ENCODE measurements around the gene CDO1. TPM values are rescaled to one million over a fixed set of nuclear protein-coding genes. Genes with fewer than 3 reads are reported as not detected.
A peak's percentile ranks its signal among the peaks of the same experiment; 100 is the strongest.

Gene CDO1
- total RNA-seq, 2 experiments from 2014 or later: not detected

- H3K4me2 ChIP-seq (ENCODE audit: low read length): no peak overlapping the region
- no peaks in the 10 kb centered on the region for H3K36me3 ChIP-seq (ENCODE audit: insufficient read depth, low read length)
- no peaks in the 10 kb centered on the region for H3K4me1 ChIP-seq (ENCODE audit: insufficient read depth, low read length, poor library complexity, severe bottlenecking)
- CTCF ChIA-PET (ENCODE audit: unreplicated experiment): no interaction called here
- no peaks in the 10 kb centered on the region for H3K9me3 ChIP-seq (ENCODE audit: low read length)
- POLR2A ChIA-PET: interaction anchor here (0.6 kb wide), 1 partner anchor 11 kb away, joined by 3 read pairs; no protein-coding TSS in a partner anchor
- no peaks in the 10 kb centered on the region for H3K9me2 ChIP-seq (ENCODE audit: insufficient read depth, low read length)
- DNase-seq (ENCODE audit: low spot score): peak; percentile 1
- intact Hi-C loops (cut with micrococcal nuclease; ENCODE audit: unreplicated experiment): no loop called here
- no peaks in the 10 kb centered on the region for H4K20me1 ChIP-seq (ENCODE audit: insufficient read depth, low read length)
- BruUV-seq (replicated peaks): no TSS peak
- no peak overlapping the region for H3K4me3 ChIP-seq (ENCODE audit: low read depth, low read length, poor library complexity, severe bottlenecking)
- no peaks in the 10 kb centered on the region for H3K79me2 ChIP-seq (ENCODE audit: insufficient read depth, low read depth, low read length)
- no peak overlapping the region for H3K27ac ChIP-seq (ENCODE audit: low read depth, low read length, poor library complexity, severe bottlenecking)
- TF ChIP-seq CTCF (conservative IDR thresholded peaks at IDR 0.05; ENCODE audit: low read length) (peak; percentile 65), EZH2phosphoT487 (IDR thresholded peaks at IDR 0.05; ENCODE audit: borderline replicate concordance, low read depth, low read length) (no peak)
- no peak overlapping the region for H2AFZ ChIP-seq (ENCODE audit: low read length)
Measured at GRCh38 chr5:115770466-115770865, 46.0 kb downstream of the CDO1 start.

GRCh38 chr5:115767424-115767823 is 49.0 kb downstream of the CDO1 start:
- H3K27ac ChIP-seq (ENCODE audit: low read depth, low read length, poor library complexity, severe bottlenecking): no peak overlapping the region
- CTCF ChIA-PET (ENCODE audit: unreplicated experiment): no interaction called here
- no peak overlapping the region for H3K4me2 ChIP-seq (ENCODE audit: low read length)
- no peak for TF ChIP-seq CTCF (conservative IDR thresholded peaks at IDR 0.05; ENCODE audit: low read length)
- TF ChIP-seq EZH2phosphoT487 (IDR thresholded peaks at IDR 0.05; ENCODE audit: borderline replicate concordance, low read depth, low read length): no peak
- H3K9me2 ChIP-seq (ENCODE audit: insufficient read depth, low read length): no peaks in the 10 kb centered on the region
- no peak overlapping the region for H2AFZ ChIP-seq (ENCODE audit: low read length)
- no peak for DNase-seq (ENCODE audit: low spot score)
- H3K36me3 ChIP-seq (ENCODE audit: insufficient read depth, low read length): no peaks in the 10 kb centered on the region
- H3K9me3 ChIP-seq (ENCODE audit: low read length): no peaks in the 10 kb centered on the region
- H3K4me3 ChIP-seq (ENCODE audit: low read depth, low read length, poor library complexity, severe bottlenecking): no peak overlapping the region
- POLR2A ChIA-PET: interaction anchor here (0.6 to 0.7 kb wide), 2 partner anchors 15 to 636 kb away, joined by 3 read pairs; no protein-coding TSS in a partner anchor
- BruUV-seq (replicated peaks): no TSS peak
- H4K20me1 ChIP-seq (ENCODE audit: insufficient read depth, low read length): no peaks in the 10 kb centered on the region
- no peaks in the 10 kb centered on the region for H3K79me2 ChIP-seq (ENCODE audit: insufficient read depth, low read depth, low read length)
- intact Hi-C loops (cut with micrococcal nuclease; ENCODE audit: unreplicated experiment): no loop called here
- no peaks in the 10 kb centered on the region for H3K4me1 ChIP-seq (ENCODE audit: insufficient read depth, low read length, poor library complexity, severe bottlenecking)

- ChIA-PET CTCF (ENCODE audit: unreplicated experiment) (no interaction called here), POLR2A (interaction anchor here (0.6 to 0.7 kb wide), 2 partner anchors 253 to 637 kb away, joined by 3 read pairs; no protein-coding TSS in a partner anchor)
- H3K9me2 ChIP-seq (ENCODE audit: insufficient read depth, low read length): no peaks in the 10 kb centered on the region
Measured at GRCh38 chr5:115766608-115767007, 49.9 kb downstream of the CDO1 start.

More at GRCh38 chr5:115766608-115767007, 49.9 kb downstream of the CDO1 start:
- BruUV-seq (replicated peaks): no TSS peak
- Histone ChIP-seq H3K27ac (ENCODE audit: low read depth, low read length, poor library complexity, severe bottlenecking) (no peak overlapping the region), H4K20me1 (ENCODE audit: insufficient read depth, low read length) (no peaks in the 10 kb centered on the region), H3K36me3 (ENCODE audit: insufficient read depth, low read length) (no peaks in the 10 kb centered on the region), H2AFZ (ENCODE audit: low read length) (no peak overlapping the region), H3K4me3 (ENCODE audit: low read depth, low read length, poor library complexity, severe bottlenecking) (no peak overlapping the region), H3K79me2 (ENCODE audit: insufficient read depth, low read depth, low read length) (no peaks in the 10 kb centered on the region), H3K4me1 (ENCODE audit: insufficient read depth, low read length, poor library complexity, severe bottlenecking) (no peaks in the 10 kb centered on the region), H3K9me3 (ENCODE audit: low read length) (no peaks in the 10 kb centered on the region), H3K4me2 (ENCODE audit: low read length) (no peak overlapping the region)
- intact Hi-C loops (cut with micrococcal nuclease; ENCODE audit: unreplicated experiment): no loop called here
- no peak for DNase-seq (ENCODE audit: low spot score)
- no peak for TF ChIP-seq EZH2phosphoT487 (IDR thresholded peaks at IDR 0.05; ENCODE audit: borderline replicate concordance, low read depth, low read length)
- TF ChIP-seq CTCF (conservative IDR thresholded peaks at IDR 0.05; ENCODE audit: low read length): no peak

Measured in OCI-LY7 (cell line).